ENCODE measurements around the gene SPIRE2. TPM values are rescaled to one million over a fixed set of nuclear protein-coding genes. Genes with fewer than 3 reads are reported as not detected.

The SPIRE2 gene
- total and polyA plus RNA-seq, 2 of the 13 experiments (the other 11 are each of a cell fraction or from before 2014, with no cell fraction given): 13.3 to 37.5 TPM

DNA sequence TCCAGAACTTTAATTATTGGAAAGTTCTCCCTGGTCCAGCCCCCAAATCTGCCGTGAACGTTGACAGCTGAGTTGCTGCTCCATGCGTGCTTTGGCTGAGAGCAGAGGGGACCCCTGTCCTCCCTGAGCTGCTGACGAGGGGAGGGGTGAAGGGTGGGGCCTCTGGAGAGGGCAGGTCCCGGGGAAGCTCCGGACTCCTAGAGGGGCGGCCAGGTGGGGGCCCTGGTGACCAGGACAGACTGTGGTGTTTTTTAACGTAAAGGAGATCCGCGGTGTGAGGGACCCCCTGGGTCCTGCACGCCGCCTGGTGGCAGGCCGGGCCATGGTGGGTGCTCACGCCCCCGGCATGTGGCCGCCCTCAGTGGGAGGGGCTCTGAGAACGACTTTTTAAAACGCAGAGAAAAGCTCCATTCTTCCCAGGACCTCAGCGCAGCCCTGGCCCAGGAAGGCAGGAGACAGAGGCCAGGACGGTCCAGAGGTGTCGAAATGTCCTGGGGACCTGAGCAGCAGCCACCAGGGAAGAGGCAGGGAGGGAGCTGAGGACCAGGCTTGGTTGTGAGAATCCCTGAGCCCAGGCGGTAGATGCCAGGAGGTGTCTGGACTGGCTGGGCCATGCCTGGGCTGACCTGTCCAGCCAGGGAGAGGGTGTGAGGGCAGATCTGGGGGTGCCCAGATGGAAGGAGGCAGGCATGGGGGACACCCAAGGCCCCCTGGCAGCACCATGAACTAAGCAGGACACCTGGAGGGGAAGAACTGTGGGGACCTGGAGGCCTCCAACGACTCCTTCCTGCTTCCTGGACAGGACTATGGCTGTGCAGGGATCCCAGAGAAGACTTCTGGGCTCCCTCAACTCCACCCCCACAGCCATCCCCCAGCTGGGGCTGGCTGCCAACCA lies 90.4 kb downstream of the SPIRE2 start, which contains the start of gene MC1R (continued):
- TF ChIP-seq, protein P1, sequence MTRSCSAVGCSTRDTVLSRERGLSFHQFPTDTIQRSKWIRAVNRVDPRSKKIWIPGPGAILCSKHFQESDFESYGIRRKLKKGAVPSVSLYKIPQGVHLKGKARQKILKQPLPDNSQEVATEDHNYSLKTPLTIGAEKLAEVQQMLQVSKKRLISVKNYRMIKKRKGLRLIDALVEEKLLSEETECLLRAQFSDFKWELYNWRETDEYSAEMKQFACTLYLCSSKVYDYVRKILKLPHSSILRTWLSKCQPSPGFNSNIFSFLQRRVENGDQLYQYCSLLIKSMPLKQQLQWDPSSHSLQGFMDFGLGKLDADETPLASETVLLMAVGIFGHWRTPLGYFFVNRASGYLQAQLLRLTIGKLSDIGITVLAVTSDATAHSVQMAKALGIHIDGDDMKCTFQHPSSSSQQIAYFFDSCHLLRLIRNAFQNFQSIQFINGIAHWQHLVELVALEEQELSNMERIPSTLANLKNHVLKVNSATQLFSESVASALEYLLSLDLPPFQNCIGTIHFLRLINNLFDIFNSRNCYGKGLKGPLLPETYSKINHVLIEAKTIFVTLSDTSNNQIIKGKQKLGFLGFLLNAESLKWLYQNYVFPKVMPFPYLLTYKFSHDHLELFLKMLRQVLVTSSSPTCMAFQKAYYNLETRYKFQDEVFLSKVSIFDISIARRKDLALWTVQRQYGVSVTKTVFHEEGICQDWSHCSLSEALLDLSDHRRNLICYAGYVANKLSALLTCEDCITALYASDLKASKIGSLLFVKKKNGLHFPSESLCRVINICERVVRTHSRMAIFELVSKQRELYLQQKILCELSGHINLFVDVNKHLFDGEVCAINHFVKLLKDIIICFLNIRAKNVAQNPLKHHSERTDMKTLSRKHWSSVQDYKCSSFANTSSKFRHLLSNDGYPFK (CRISPR knock-in tag; IDR thresholded peaks at IDR 0.05; ENCODE audit: borderline replicate concordance): no peak
- TF ChIP-seq, protein P2, sequence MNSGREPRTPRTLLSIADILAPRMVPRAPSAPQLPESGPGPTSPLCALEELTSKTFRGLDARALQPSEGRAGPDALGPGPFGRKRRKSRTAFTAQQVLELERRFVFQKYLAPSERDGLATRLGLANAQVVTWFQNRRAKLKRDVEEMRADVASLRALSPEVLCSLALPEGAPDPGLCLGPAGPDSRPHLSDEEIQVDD (CRISPR knock-in tag; IDR thresholded peaks at IDR 0.05; ENCODE audit: borderline replicate concordance): 0 out of 2 replicates have a peak, but pooled peaks have one; percentile 54
- TF ChIP-seq ZFP90 (CRISPR knock-in tag; IDR thresholded peaks at IDR 0.05; ENCODE audit: borderline replicate concordance): no peak
- TF ChIP-seq, protein P3, sequence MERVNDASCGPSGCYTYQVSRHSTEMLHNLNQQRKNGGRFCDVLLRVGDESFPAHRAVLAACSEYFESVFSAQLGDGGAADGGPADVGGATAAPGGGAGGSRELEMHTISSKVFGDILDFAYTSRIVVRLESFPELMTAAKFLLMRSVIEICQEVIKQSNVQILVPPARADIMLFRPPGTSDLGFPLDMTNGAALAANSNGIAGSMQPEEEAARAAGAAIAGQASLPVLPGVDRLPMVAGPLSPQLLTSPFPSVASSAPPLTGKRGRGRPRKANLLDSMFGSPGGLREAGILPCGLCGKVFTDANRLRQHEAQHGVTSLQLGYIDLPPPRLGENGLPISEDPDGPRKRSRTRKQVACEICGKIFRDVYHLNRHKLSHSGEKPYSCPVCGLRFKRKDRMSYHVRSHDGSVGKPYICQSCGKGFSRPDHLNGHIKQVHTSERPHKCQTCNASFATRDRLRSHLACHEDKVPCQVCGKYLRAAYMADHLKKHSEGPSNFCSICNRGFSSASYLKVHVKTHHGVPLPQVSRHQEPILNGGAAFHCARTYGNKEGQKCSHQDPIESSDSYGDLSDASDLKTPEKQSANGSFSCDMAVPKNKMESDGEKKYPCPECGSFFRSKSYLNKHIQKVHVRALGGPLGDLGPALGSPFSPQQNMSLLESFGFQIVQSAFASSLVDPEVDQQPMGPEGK (CRISPR knock-in tag; IDR thresholded peaks at IDR 0.05): peak; percentile 98
- TF ChIP-seq, protein P4, sequence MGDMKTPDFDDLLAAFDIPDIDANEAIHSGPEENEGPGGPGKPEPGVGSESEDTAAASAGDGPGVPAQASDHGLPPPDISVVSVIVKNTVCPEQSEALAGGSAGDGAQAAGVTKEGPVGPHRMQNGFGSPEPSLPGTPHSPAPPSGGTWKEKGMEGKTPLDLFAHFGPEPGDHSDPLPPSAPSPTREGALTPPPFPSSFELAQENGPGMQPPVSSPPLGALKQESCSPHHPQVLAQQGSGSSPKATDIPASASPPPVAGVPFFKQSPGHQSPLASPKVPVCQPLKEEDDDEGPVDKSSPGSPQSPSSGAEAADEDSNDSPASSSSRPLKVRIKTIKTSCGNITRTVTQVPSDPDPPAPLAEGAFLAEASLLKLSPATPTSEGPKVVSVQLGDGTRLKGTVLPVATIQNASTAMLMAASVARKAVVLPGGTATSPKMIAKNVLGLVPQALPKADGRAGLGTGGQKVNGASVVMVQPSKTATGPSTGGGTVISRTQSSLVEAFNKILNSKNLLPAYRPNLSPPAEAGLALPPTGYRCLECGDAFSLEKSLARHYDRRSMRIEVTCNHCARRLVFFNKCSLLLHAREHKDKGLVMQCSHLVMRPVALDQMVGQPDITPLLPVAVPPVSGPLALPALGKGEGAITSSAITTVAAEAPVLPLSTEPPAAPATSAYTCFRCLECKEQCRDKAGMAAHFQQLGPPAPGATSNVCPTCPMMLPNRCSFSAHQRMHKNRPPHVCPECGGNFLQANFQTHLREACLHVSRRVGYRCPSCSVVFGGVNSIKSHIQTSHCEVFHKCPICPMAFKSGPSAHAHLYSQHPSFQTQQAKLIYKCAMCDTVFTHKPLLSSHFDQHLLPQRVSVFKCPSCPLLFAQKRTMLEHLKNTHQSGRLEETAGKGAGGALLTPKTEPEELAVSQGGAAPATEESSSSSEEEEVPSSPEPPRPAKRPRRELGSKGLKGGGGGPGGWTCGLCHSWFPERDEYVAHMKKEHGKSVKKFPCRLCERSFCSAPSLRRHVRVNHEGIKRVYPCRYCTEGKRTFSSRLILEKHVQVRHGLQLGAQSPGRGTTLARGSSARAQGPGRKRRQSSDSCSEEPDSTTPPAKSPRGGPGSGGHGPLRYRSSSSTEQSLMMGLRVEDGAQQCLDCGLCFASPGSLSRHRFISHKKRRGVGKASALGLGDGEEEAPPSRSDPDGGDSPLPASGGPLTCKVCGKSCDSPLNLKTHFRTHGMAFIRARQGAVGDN (CRISPR knock-in tag; IDR thresholded peaks at IDR 0.05): peak; percentile 87
- TF ChIP-seq RFXANK (CRISPR knock-in tag; IDR thresholded peaks at IDR 0.05): no peak
- TF ChIP-seq RNF2 (conservative IDR thresholded peaks at IDR 0.05; ENCODE audit: low read depth): peak; percentile 51; the same call in 1 of the 2 replicates
- TF ChIP-seq, protein P5, sequence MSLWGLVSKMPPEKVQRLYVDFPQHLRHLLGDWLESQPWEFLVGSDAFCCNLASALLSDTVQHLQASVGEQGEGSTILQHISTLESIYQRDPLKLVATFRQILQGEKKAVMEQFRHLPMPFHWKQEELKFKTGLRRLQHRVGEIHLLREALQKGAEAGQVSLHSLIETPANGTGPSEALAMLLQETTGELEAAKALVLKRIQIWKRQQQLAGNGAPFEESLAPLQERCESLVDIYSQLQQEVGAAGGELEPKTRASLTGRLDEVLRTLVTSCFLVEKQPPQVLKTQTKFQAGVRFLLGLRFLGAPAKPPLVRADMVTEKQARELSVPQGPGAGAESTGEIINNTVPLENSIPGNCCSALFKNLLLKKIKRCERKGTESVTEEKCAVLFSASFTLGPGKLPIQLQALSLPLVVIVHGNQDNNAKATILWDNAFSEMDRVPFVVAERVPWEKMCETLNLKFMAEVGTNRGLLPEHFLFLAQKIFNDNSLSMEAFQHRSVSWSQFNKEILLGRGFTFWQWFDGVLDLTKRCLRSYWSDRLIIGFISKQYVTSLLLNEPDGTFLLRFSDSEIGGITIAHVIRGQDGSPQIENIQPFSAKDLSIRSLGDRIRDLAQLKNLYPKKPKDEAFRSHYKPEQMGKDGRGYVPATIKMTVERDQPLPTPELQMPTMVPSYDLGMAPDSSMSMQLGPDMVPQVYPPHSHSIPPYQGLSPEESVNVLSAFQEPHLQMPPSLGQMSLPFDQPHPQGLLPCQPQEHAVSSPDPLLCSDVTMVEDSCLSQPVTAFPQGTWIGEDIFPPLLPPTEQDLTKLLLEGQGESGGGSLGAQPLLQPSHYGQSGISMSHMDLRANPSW (CRISPR knock-in tag; IDR thresholded peaks at IDR 0.05; ENCODE audit: borderline replicate concordance): no peak
- TF ChIP-seq, protein P6, sequence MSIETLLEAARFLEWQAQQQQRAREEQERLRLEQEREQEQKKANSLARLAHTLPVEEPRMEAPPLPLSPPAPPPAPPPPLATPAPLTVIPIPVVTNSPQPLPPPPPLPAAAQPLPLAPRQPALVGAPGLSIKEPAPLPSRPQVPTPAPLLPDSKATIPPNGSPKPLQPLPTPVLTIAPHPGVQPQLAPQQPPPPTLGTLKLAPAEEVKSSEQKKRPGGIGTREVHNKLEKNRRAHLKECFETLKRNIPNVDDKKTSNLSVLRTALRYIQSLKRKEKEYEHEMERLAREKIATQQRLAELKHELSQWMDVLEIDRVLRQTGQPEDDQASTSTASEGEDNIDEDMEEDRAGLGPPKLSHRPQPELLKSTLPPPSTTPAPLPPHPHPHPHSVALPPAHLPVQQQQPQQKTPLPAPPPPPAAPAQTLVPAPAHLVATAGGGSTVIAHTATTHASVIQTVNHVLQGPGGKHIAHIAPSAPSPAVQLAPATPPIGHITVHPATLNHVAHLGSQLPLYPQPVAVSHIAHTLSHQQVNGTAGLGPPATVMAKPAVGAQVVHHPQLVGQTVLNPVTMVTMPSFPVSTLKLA (IDR thresholded peaks at IDR 0.05): peak; percentile 40; the same call in 1 of the 2 replicates
- TF ChIP-seq ZSCAN20 (CRISPR knock-in tag; IDR thresholded peaks at IDR 0.05; ENCODE audit: borderline replicate concordance): no peak
- no peak for TF ChIP-seq ZNF530 (CRISPR knock-in tag; IDR thresholded peaks at IDR 0.05; ENCODE audit: low read depth)
- peak; percentile 100 for TF ChIP-seq ZBTB7B (CRISPR knock-in tag; IDR thresholded peaks at IDR 0.05)
- TF ChIP-seq ETV5 (CRISPR knock-in tag; IDR thresholded peaks at IDR 0.05; ENCODE audit: borderline replicate concordance): peak; percentile 56

All from HepG2 (cell line).